Lung microvascular endothelial cell (primary cell): ENCODE results near the gene EPB42. TPM values are rescaled to one million over a fixed set of nuclear protein-coding genes. Genes with fewer than 3 reads are reported as not detected.
"Not testable (repeated sequence)": the region's sequence is repeated elsewhere in the genome, so short reads cannot be mapped to it uniquely, and the experiment has no call there.

Experiments used
- DNase-seq, 2 donors: peaks; one replicate each; pipeline versions ENCODE4 v3.0.0 to v3.0.0-alpha.2; 2010; ENCODE audit warnings: low read depth in 2 of 2
- total RNA-seq: library from RNA; depleted of rRNA; stranded (reverse); fragments of >200 nt; gene quantifications from 2 replicates; pipeline ENCODE4 v1.2.1, GENCODE V29; 2014

The EPB42 gene
- total RNA-seq, 1 donor from 2014 or later, result not detected

DNA sequence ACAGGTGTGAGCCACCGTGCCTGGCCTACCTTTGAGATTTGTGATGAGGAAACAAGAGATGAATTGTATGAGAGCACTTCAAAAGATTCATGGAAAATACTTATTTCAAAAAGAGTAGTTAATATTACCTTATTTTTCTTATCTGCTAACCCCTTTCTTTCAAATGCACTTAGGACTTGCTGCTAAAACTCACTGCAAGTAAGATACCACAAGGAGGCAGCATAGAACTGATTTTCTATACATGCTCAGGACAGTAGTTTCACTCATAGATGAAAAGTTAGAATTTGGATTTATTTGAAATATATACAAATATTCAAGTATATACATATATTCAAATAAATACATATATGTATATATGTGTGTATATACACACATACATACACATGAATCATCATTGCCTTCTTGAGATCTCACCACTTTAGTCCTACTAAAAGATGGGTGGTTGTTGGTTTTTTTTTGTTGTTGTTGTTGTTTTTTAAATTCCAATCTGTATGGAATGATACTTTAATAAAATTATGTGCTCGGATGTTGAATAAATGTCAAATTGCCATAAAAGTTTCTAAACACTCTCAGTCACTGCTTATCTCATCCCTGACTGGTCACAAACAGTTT, 33.2 kb downstream of the EPB42 start:
- DNase-seq, result peak; percentile 76 to 77

DNA sequence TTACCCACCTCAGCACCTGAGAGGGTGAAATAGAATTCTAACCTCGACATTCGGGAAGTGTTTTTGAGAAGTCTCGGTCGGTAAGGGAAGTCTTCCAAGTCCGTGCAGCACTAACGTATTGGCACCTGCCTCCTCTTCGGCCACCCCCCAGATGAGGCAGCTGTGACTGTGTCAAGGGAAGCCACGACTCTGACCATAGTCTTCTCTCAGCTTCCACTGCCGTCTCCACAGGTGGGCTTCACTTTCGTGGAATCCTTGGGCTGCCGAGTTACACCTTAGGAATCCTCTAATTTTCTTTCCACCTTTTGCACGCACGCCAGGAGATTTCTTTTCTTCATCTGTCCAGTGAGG, 34.8 kb downstream of the EPB42 start:
- peak in 1 of 2 donors; percentile 11 for DNase-seq

- peak; percentile 70 to 92 for DNase-seq
These were observed 35.4 kb downstream of the EPB42 start, which contains the start of gene CCNDBP1 for GRCh38 chr15:43185157-43186002. CCNDBP1 (plus strand) TSS chr15:43185403; CDS start chr15:43185499, 96 bp downstream.

GRCh38 chr15:43184407-43185124, 36.3 kb downstream of the EPB42 start:
- DNase-seq, result no peak

GRCh38 chr15:43183270-43183669, 37.5 kb downstream of the EPB42 start:
- no peak for DNase-seq

- not testable (repeated sequence) for DNase-seq
These were observed 43.7 kb downstream of the EPB42 start for GRCh38 chr15:43177147-43177546.

DNA sequence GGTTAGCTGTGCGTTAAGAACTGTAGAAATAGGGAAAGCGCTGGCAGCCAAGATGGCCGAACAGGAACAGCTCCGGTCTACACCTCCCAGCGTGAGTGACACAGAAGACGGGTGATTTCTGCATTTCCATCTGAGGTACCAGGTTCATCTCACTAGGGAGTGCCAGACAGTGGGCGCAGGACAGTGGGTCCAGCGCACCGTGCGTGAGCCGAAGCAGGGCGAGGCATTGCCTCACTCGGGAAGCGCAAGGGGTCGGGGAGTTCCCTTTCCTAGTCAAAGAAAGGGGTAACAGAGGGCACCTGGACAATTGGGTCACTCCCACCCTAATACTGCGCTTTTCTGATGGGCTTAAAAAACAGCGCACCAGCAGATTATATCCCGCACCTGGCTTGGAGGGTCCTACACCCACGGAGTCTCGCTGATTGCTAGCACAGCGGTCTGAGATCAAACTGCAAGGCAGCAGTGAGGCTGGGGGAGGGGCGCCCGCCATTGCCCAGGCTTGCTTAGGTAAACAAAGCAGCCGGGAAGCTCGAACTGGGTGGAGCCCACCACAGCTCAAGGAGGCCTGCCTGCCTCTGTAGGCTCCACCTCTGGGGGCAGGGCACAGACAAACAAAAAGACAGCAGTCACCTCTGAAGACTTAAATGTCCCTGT, 45.0 kb downstream of the EPB42 start:
- not testable (repeated sequence) for DNase-seq

- no peak for DNase-seq
These were observed 50.9 kb downstream of the EPB42 start for GRCh38 chr15:43169888-43170287.

GRCh38 chr15:43168192-43169107, 52.4 kb downstream of the EPB42 start:
- no peak for DNase-seq

GRCh38 chr15:43167261-43167660, 53.6 kb downstream of the EPB42 start:
- DNase-seq, result not testable (repeated sequence)

DNA sequence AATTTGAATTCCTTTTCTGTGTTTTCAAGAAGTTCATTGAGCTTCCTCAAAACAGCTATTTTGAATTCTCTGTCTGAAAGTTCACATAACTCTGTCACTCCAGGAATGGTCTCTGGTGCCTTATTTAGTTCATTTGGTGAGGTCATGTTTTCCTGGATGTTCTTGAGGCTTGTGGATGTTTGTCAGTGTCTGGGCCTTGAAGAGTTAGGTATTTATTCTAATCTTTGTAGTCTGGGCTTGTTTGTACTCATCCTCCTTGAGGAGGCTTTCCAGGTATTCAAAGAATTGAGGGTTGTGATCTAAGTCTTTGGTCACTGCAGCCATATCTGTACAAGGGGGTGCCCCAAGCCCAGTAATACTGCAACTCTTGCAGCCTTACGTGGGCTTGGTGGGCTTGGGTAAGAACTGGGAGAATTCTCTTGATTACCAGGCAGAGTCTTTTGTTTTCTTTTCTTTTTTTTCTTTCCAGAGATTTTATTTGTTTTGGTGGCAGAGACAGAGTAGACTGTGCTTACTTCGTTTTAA, 55.0 kb downstream of the EPB42 start:
- no peak for DNase-seq

DNA sequence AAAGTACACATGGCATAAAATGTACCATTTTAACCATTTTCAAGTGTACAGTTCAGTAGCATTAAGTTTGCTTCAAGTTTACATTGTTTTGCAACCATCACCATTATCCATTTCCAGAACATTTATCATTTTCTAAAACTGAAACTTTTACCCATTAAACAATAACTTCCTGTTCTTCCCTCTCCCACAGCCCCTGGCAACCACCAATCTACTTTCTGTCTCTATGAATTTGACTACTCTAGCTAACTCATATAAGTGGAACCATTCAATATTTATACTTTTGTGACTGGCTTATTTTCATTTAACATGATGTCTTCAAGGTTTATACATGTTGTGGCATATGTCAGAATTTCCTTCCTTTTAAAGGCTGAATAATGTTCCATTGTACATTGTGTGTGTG, 67.5 kb downstream of the EPB42 start:
- DNase-seq, result peak in 1 of 2 donors; percentile 43

- DNase-seq, result no peak
These were observed 69.1 kb downstream of the EPB42 start for GRCh38 chr15:43151688-43152087.

DNA sequence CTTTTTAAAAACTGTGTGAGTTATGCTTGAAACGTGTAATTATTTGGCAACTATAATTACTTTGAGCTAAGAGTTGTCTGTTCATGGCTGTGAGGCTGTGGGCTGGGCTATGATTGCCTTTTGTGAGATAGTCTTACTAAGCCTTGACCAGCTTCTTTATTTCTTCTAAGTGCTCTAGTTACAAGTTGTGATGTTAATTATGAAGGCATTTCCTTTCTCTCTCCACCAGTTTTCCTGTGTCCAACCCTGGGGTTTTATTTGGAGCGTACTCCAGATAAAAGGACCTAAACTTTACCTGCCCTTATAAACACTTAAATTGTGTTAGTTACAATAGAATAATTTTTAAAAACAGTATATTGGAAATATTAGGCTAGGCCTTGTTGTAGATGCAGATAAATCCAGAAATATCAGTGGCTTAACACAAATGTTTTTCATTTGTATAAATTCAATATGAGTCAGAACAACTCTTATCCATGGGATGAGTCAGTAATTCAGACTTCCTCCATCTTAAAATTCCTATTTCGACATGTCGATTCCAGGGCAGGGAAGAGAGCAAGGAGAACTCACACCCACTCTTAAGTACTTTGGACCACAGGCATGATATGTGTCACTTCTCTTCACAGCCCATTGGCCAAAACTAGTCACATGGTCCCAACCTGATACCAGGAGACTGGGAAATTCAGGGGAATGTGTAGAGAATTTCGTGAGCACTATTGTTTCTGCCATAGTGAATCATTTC, 70.5 kb downstream of the EPB42 start:
- DNase-seq, result peak in 1 of 2 donors; percentile 88

Other genes with a start within 250 kb of the EPB42 start
- 31.4 and 46.2 TPM in 2 replicates for gene UBR1, start 115.0 kb downstream of the EPB42 start, total RNA-seq
- gene TMEM62, start 87.4 kb downstream of the EPB42 start, total RNA-seq, result 10.0 and 12.3 TPM in 2 replicates
- gene CCNDBP1, start 35.6 kb downstream of the EPB42 start, total RNA-seq, result 63.4 and 70.6 TPM in 2 replicates
- gene TGM5, start 45.9 kb upstream of the EPB42 start, total RNA-seq, result not detected in 2 replicates
- gene TGM7, start 81.2 kb upstream of the EPB42 start, total RNA-seq, result not detected in 2 replicates
- 2.8 and 4.6 TPM in 2 replicates for gene LCMT2, start 109.6 kb upstream of the EPB42 start, total RNA-seq
- gene ZSCAN29, start 150.0 kb upstream of the EPB42 start, total RNA-seq, result 11.1 and 16.1 TPM in 2 replicates
- gene TUBGCP4, start 150.1 kb upstream of the EPB42 start, total RNA-seq, result 6.5 and 8.5 TPM in 2 replicates